Fibroblast of skin of right quadriceps (primary cell): ENCODE results near the gene TSEN2.
A peak's percentile ranks its signal among the peaks of the same experiment; 100 is the strongest.
"Not testable (repeated sequence)": the region's sequence is repeated elsewhere in the genome, so short reads cannot be mapped to it uniquely, and the experiment has no call there.

Experiments used
- DNase-seq: peaks from one replicate; pipeline ENCODE4 v3.0.0-alpha.2; 2013

TSEN2 gene

DNA sequence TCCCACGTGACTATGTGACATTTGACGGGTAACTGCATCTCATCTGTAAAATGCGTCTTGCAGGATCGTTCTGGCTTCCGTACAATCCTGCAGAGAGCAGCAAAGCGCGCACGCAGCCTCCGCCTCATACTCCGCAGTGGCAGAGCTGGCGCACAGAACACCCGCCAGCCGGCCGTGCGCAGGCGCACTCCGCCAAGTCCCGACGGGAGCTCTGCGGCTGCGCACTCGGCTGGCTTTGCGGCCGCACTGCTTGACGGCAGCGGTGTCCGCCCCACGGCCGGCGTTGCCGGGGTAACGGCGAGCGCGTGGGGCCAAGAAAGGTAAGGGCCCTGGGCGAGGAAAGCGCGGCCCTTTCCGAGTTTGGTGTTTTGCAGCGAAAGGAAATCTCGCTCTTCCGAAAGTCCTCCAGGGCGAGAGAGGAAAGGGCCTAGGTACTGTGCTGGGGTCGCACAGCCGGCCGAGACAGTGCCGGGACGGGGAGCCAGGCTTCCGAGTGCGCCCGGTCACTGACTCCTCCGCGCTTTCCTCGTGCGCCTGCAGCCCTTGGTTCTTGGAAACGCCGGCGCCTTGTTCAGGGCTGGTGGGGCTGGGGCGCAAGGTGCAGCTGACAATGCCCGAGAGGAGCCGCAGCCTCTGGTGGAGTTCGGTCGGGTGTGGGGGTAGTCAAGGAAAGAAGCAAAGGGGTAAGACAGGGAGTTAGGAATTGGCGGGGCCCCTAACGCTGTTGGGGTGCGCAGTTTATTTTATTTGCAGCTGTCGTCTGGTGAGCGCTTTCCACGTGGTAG, at the start of gene TSEN2:
TSEN2 (plus strand) TSS at position 283 of the 785 bp plus-strand sequence. CDS start 5,321 bp downstream, outside the sequence.
- peak; percentile 93 for DNase-seq

DNA sequence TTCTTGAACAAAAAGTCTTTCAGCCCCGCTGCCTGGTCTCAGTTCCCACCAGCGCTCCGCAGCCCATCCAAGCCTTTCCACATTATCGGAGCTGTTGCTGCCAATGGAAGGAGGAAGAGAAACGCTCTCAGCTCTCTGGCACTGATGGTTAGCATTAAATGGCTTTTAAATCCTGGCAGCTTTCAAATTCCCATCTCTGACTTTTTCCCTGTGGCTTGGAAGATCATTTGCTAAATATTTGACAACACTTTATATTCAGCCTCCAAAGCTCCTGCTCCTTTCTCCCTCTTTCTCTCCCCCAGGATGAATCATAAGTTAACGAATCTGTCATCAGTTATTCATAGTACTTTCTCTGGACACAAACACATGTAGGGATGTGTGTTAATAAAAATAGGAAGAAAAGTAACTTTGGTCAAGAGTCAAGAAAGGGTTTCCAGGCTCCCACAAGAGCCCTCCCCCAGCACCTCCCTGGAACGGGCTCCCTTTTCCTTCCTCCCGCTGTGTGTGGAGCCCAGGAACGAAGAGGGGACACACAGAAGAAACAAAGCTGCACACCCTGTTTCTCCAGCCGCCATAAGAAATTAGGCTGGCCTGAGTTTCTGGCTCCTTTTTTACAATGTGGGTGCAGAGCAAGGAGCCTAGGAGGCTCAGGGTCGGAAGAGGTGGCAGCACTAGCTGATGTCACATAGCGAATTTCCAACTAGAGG, 47.6 kb upstream of the TSEN2 start:
- DNase-seq, result peak; percentile 89

DNA sequence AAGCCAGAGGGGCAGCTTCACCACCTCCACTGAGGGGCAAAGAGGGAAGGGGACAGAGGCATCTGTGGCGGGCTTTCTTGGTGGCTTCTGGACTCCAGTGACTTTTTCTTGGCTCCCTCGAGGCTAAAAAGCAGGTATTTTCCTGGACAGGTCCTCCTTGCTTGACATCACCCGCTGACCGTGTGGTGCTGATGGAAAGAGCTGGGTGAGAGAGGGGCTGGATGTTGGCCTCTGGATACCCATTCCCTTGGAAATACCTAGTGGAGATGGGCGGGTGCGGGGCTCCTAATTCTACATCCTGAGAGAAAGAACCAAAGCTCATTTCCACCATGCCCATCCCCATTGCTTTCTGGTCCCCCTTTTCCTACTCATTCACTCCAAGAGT, 47.1 kb upstream of the TSEN2 start:
- no peak for DNase-seq

DNA sequence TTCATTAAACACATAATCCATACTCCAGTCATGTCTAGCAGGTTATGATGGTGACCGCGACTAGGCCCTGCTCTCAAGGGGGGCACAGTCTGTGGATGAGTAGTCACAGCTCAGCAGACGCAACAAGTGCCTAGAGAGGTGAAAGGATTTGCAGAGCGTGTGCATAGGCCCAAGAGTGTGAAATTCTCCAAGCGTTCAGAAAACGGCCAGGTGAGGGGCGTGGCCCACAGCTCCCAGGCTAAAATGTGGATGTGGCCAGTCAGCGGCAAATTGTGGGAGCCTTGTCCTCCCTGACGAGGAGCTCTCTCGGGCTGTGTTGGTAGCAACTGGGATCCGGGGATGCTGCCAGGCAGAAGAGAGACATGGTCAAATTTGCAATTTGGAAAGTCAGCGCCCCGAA, 46.4 kb upstream of the TSEN2 start:
- no peak for DNase-seq

DNA sequence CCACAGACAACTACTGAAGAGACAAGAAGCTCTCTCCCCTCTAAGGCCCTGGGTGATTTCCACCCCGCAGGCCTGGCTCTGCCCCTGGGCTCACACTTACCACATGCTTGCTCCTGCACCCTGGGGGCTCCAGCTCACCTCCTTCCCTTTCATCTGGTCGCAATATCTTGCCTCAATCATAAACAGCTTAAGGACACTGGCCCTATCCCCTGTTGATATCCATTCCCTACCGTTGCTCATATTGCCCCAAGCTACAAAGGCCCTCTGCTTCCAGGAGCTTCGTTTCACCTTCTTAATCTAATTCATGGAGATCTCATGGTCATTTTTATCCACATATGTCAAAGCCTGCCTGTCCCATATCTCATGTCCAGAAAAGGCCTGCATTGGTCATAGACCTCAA, 46.0 kb upstream of the TSEN2 start:
- DNase-seq, result no peak

DNA sequence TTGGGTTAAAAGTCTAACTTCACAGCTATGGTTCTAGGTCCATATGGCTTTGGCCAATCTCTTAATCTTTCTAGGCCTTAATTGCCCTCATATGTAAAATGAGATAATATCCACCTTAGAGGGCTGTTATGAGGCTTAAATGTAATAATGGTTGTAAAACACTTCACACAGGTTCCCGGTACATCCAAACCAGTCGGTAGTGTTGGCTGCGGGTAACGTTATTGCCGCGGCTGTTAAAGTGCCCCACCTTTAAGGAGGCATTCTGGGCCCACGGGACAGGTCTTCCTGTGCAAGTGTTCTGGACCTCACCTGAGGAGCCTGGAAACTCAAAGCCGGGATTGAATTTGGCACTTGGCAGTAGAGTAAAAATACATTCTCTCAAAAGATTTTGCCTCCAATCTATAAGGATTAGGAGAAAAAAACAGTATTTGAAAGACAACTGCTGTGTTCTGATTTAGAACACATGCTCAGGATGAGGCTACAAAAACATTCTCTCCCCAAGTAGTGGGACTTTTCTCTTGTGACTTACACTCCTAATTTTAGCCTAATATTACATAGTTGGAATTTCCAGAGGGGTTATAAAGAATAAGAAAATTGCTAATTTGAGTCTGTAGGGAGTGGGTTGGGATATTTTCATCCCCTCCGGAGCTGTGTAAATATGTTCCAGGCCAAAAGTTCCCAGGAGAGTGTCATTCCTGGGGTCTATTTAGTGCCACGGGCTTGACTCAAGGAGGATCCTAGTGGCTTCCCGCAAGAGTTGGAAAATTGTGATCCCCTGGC, 44.9 kb upstream of the TSEN2 start:
- DNase-seq, result no peak

DNA sequence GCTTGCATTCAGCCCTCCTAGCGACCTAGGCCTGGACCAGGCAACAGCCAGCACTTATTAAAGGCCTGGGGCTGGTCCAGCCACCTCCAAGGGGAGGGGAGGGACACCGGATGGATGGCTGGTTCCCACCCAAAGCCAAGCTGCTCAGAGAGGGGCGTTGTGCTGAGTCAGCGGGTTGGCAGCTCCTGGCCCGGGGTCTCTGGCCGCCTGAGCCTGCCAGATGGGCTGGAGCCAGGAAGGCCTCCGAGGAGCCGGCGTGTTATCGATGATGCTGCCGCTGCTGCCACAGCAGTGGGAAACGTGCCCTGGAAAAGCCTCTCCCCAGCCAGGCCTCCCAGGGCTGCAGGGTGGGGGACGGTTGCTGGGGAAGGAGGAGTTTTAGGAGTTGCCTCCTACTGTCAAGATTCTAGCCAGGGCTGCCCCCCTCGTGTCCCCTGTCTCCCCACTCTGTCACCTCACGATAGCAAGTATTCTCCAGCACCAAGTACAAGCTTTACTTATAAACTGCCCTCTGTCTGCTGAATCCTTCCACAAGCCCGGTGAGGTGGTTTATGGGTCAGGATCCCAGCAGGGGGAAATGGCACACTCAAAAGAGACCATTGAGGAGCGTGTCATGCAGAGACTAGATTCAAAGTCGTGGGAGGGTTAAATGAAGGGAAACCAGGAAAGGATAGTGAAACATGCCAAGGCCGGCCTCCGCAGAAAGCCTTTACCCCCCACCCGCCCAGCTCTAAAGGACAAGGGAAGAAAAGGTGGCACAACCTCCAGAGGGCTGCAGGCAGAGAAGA, 43.2 kb upstream of the TSEN2 start:
- DNase-seq, result peak; percentile 67

DNA sequence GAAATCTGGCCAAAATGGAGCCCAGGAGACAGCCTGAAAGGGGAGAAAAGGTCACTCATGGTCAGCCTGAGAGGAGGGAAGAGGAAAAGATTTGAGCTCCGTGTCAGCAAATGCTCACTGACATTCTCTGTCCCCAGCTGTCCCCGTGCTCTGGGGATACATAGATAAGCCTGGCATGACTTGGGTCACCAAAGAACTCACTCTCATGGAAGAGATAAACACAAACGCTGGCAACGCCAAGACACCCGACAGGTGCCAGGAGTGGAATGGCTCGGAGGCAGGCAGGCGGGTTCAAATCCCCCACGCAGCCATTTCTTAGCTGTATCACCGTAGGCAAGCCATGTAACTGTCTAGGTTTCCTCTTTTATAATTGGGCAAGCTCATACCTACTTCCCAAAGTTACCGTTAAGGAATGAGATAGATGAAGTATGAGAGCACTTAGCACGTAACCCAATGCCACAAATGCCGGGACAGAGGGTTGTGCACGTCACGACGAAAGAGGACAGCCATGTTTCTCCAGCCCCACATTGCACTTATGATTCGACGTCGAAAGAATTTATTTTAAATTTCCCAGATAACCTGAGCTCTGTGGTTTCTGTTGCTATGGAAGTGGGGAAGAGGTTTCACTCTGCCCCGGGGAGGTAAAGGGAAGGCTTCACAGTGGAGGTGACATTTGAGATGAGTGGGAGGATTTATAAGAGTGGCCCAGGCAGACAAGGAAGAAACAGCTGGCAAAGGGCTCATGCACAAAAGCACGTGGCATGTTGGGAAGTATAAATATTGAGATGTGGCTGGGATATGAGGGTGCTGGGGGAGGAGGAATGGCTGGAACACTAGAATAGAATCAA, 41.4 kb upstream of the TSEN2 start:
- DNase-seq, result no peak

DNA sequence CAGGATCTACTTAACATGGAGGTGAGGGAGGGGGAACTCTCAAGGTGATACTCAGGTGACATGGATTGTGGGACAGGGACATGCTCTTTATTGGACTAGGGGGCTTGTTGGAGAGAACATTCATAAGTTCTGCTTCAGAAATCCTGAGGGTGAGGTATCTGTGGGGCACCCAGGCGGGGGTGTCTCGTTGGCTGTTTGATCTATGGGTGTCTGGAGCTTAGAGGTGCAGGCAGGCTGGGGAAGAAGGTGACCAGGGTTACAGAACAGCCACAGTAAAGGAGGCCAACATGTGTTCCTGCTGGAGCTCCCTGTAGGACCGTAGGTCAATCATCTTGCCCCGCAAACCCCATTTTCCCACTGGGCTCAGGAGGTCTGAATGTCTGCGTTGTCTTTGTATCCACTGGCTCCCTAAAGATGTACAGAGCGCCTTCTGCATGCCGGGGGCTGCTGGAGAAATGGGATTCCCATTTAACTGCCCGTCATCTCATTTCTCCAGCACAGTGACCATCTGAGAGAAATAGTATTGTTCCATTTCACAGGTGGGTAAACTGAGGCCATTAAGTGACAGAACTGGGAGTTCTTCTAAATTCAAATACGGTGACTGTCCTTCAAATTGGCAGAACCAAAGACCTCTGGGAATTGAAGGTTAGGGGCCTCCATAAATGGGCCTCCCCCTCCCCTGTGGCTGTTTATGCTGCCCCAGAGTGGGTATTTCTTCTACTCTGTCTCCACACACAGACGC, 40.3 kb upstream of the TSEN2 start:
- DNase-seq, result no peak

DNA sequence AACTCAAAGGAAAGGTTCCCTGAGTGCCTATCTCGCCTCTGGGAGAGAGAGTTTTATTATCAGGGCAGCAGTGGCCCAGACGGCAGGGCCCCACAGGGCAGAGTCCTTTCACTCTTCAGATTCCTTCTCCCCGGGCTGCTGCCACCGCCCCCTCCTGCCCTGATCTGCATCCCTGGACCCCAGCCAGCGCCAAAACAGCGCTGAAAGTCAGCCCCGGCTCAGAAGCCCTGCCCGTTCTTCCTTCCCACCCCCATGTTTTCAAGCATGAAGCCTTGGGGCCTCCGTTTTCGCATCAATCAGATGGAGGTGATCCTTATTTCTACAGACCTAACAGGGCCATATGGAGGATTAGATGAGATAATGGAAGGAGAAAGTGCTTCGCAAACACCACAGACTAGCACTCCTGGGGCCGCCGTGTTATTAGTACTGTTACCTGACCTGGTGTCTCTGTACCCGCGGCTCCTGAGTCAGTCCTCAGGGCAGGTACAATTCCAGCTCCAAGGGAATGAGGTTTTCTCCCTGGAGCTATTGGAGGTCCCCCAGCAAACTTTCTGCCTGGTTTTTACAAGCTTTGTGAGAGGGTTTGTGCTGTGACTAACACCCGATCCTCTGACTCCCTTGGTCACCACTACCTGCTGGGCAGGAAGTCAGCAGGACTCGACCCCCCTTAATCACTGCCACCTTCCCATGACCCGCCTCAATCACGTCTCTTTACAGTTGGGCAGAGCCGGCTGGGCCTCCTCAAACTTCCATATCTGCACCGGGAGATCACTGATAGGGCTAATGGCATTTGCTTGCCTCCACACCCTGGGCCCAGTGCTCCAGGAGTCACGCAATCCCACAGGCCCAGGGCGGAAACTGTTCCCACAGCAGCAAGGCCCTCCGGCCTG, 39.5 kb upstream of the TSEN2 start:
- DNase-seq, result no peak

DNA sequence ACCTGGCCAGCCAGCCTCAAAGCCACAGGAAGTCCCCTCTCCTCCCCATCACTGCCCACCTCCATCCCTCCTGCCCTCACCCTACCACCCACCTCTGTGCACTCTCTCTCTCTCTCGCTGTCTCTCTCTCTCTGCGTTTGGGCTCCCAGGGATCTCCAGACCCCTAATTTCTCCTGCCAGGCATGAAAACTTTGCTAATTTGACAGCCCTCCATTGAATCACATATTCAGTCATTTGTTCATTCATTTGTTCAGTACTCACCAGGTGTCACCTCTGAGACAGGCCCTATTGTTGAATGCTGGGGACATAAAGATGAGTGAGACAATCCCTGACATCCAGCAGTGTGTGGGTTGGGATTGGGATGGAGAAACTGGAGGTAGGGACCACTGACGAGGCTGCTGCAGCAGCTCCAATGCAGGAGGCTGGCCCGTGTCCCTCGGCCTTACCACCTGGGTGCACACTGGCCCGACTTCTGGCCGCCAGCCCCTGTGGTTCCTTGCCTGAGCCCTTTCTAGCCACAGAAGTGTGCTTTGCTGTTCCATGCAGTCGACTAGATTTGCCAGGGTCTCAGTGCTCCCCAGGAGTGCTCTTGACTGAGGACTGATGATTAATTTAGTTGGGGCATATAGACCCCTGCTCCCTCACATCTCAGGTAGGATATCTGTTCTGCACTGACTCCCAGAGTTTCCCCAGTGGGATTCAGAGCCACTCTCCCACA, 38.6 kb upstream of the TSEN2 start:
- no peak for DNase-seq

DNA sequence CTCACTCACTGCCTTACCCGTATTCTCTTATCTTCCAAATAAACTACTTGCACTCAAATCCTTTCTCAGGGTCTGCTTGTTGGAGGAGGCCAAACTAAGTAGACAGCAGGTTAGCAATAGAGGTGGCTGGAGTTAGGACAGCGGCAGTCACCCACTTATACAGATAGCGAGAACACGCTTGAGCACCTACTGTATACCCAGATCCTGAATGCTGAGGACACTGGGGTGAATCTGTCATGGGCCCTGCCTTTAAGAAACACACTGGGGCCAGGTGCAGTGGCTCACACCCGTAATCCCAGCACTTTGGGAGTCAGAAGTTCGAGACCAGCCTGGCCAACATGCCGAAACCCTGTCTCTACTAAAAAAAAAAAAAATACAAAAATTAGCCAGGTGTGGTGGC, 38.0 kb upstream of the TSEN2 start:
- no peak for DNase-seq

DNA sequence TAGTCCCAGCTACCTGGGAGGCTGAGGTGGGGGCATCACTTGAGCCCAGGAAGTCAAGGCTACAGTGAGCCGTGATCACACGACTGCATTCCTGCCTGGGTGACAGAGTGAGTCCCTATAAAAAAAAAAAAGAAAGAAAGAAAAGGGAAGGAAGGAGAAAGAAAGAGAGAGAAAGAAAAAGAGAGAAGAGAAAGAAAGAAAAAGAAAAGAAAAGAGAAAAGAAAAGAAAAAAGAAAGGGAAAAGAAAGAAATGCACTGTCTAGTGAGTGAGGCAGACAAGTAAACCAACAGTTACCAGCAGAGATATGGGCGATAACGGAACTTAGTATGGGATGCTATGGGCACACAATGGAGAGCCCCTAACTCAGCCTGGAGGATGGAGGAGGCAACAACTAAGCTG, 37.2 kb upstream of the TSEN2 start:
- no peak for DNase-seq

DNA sequence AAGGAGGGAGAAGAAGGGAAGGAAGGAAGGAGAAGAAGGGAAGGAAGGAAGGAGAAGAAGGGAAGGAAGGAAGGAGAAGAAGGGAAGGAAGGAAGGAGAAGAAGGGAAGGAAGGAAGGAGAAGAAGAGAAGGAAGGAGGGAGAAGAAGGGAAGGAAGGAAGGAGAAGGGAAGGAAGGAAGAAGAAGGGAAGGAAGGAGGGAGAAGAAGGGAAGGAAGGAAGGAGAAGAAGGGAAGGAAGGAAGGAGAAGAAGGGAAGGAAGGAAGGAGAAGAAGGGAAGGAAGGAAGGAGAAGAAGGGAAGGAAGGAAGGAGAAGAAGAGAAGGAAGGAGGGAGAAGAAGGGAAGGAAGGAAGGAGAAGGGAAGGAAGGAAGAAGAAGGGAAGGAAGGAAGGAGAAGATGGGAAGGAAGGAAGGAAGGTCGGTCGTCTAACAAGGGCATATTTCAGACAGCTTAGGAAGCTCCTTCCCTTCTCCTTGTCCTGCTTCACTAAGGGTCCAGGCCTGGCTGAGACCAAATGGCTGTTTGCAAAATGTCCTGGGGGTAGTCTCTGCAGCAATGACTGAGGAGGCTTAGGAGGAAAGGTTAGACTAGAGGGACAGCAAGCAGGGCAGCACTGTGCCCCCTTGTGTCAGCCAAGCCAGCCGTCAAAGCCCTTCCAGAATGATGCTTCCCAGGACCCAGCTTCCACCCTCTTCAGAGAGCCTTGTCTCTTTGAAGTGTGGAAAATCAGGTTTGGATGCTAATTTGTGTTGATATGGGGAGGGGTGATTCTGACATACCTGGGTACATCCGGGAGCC, 35.7 kb upstream of the TSEN2 start:
- not testable (repeated sequence) for DNase-seq

DNA sequence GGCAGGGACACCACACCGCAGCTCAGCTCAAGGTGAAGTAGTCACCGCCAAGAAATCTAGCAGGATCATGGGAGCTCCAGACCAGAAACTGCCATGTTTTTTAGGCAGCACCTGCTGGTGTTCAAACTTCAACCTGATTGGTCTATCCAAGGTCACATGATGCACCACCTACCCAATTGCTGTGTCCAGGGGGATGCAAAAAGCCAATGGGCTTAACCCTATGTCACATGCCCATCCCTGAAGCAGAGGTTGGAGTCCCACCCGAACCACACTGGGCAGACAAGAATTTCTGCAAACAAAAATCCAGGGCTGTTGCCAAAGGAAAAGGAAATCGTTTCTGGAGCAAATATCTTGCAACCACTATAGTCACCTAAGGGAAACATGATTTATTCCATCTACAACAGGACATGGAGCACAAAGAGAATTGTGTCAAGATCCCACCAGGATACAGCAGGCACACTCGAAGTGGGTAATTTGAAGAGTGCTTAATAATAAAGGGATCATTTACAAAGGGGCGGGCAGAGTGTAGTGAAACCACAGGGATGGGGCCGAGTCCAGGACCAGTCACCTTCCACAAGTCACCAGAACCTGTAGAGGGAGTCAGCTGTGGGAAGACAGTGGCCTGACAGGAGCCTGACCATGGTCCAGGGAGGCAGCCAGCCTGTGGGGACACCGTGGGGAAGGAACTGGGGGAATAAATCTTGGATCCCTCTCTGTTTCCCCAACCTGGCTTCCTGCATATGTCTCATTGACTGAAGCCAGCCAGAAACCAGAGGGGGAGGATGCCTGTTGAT, 34.2 kb upstream of the TSEN2 start:
- no peak for DNase-seq

DNA sequence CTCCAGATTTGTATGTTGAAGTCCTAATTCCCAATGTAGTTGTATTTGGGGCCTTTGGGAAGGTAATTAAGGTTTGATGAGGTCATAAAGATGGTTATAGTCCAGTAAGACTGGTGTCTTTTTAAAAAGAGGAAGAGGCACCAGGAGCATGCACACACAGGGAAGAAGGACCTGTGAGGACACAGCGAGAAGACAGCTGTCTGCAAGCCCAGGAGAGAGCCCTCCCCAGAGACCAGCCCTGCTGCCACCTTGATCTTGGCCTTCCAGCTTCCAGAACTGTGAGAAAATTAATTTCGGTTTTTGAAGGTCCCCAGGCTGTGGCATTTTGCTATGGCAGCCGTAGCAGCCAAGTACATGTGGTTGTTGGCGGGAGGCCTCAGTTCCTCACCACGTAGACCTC, 32.8 kb upstream of the TSEN2 start:
- no peak for DNase-seq

DNA sequence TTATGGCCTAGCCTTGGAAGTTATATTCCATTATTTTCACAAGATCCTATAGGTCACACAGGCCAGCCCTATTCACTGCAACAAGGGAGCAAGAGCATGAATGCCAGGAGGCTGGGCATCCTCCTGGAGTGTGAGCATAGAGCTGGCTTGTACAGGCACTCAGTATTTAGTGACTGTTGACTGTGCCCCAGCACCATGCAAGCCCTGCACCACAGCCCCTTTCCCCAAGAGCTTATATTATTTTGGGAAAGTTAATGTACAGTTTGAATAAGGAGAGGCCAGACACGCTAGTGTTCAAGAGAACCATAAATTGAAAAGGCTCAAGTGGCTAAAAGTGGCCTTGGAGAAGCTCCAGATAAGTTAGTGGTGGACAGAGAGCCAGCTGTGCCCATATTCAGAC, 32.3 kb upstream of the TSEN2 start:
- no peak for DNase-seq
